ENCODE data around the gene PAX2. TPM values are rescaled to one million over a fixed set of nuclear protein-coding genes. Genes with fewer than 3 reads are reported as not detected.

The PAX2 gene
- total and polyA plus RNA-seq, 4 donors = not detected

- Histone ChIP-seq H3K36me3 (ENCODE audit: control insufficient read depth in 1 of 2, insufficient read depth in 2 of 2, low read length in 1 of 2) (no peaks in the 10 kb centered on the region), H3K9me3 (ENCODE audit: control insufficient read depth, low read length) (no peaks in the 10 kb centered on the region), H3K4me3 (ENCODE audit: low read length in 2 of 2) (no peak overlapping the region), H3K27me3 (ENCODE audit: control insufficient read depth in 1 of 2, insufficient read depth in 2 of 2, low read length in 1 of 2) (no peaks in the 10 kb centered on the region), H3K27ac (ENCODE audit: low read depth in 1 of 2, low read length in 2 of 2) (no peak overlapping the region), H3K4me1 (ENCODE audit: control insufficient read depth in 1 of 2, insufficient read depth in 2 of 2, low read length in 2 of 2) (no peaks in the 10 kb centered on the region)
- DNase-seq (no peak), ATAC-seq (ENCODE audit: low FRiP score) (no peak)
- 81 to 84% methylated on average over 7 of the region's 7 CpGs for WGBS, 2 donors
- intact Hi-C loops (cut with DNase I) = no loop called here
Measured at GRCh38 chr10:100736809-100737354, 8.5 kb upstream of the PAX2 start.

- DNase-seq = no peak
Measured at GRCh38 chr10:100737355-100738054, 7.9 kb upstream of the PAX2 start.

GRCh38 chr10:100738055-100738827, 7.1 kb upstream of the PAX2 start:
- Histone ChIP-seq H3K36me3 (ENCODE audit: control insufficient read depth in 1 of 2, insufficient read depth in 2 of 2, low read length in 1 of 2) (no peaks in the 10 kb centered on the region), H3K4me3 (ENCODE audit: low read length in 2 of 2) (no peak overlapping the region), H3K9me3 (ENCODE audit: control insufficient read depth, low read length) (no peaks in the 10 kb centered on the region), H3K4me1 (ENCODE audit: control insufficient read depth in 1 of 2, insufficient read depth in 2 of 2, low read length in 2 of 2) (no peaks in the 10 kb centered on the region), H3K27ac (ENCODE audit: low read depth in 1 of 2, low read length in 2 of 2) (no peak overlapping the region), H3K27me3 (ENCODE audit: control insufficient read depth in 1 of 2, insufficient read depth in 2 of 2, low read length in 1 of 2) (no peaks in the 10 kb centered on the region)
- WGBS, 2 donors = 13 to 14% methylated on average over 18 to 21 of the region's 21 CpGs
- intact Hi-C loops (cut with DNase I) = no loop called here
- DNase-seq = no peak
- no peak for ATAC-seq (ENCODE audit: low FRiP score)

More at GRCh38 chr10:100737355-100738054, 7.9 kb upstream of the PAX2 start:
- ATAC-seq (ENCODE audit: low FRiP score) = no peak
- H3K4me1 ChIP-seq (ENCODE audit: control insufficient read depth in 1 of 2, insufficient read depth in 2 of 2, low read length in 2 of 2) = no peaks in the 10 kb centered on the region
- H3K4me3 ChIP-seq (ENCODE audit: low read length in 2 of 2) = no peak overlapping the region
- intact Hi-C loops (cut with DNase I) = no loop called here
- H3K9me3 ChIP-seq (ENCODE audit: control insufficient read depth, low read length) = no peaks in the 10 kb centered on the region
- H3K36me3 ChIP-seq (ENCODE audit: control insufficient read depth in 1 of 2, insufficient read depth in 2 of 2, low read length in 1 of 2) = no peaks in the 10 kb centered on the region
- H3K27me3 ChIP-seq (ENCODE audit: control insufficient read depth in 1 of 2, insufficient read depth in 2 of 2, low read length in 1 of 2) = no peaks in the 10 kb centered on the region
- 6 to 8% methylated on average over 47 to 51 of the region's 51 CpGs for WGBS, 2 donors
- H3K27ac ChIP-seq (ENCODE audit: low read depth in 1 of 2, low read length in 2 of 2) = no peak overlapping the region

GRCh38 chr10:100739517-100740368, 5.6 kb upstream of the PAX2 start:
- Histone ChIP-seq H3K36me3 (ENCODE audit: control insufficient read depth in 1 of 2, insufficient read depth in 2 of 2, low read length in 1 of 2) (no peaks in the 10 kb centered on the region), H3K4me1 (ENCODE audit: control insufficient read depth in 1 of 2, insufficient read depth in 2 of 2, low read length in 2 of 2) (no peaks in the 10 kb centered on the region), H3K27ac (ENCODE audit: low read depth in 1 of 2, low read length in 2 of 2) (no peak overlapping the region), H3K4me3 (ENCODE audit: low read length in 2 of 2) (no peak overlapping the region), H3K27me3 (ENCODE audit: control insufficient read depth in 1 of 2, insufficient read depth in 2 of 2, low read length in 1 of 2) (no peaks in the 10 kb centered on the region), H3K9me3 (ENCODE audit: control insufficient read depth, low read length) (no peaks in the 10 kb centered on the region)
- ATAC-seq (ENCODE audit: low FRiP score) (no peak), DNase-seq (no peak)
- WGBS, 2 donors = 2 to 3% methylated on average over 43 to 56 of the region's 56 CpGs
- intact Hi-C loops (cut with DNase I) = no loop called here

GRCh38 chr10:100740476-100741377, 4.7 kb upstream of the PAX2 start:
- Histone ChIP-seq H3K9me3 (ENCODE audit: control insufficient read depth, low read length) (no peaks in the 10 kb centered on the region), H3K4me1 (ENCODE audit: control insufficient read depth in 1 of 2, insufficient read depth in 2 of 2, low read length in 2 of 2) (no peaks in the 10 kb centered on the region), H3K36me3 (ENCODE audit: control insufficient read depth in 1 of 2, insufficient read depth in 2 of 2, low read length in 1 of 2) (no peaks in the 10 kb centered on the region), H3K4me3 (ENCODE audit: low read length in 2 of 2) (no peak overlapping the region), H3K27me3 (ENCODE audit: control insufficient read depth in 1 of 2, insufficient read depth in 2 of 2, low read length in 1 of 2) (no peaks in the 10 kb centered on the region), H3K27ac (ENCODE audit: low read depth in 1 of 2, low read length in 2 of 2) (no peak overlapping the region)
- DNase-seq (no peak), ATAC-seq (ENCODE audit: low FRiP score) (no peak)
- 14 to 16% methylated on average over 16 of the region's 16 CpGs for WGBS, 2 donors
- intact Hi-C loops (cut with DNase I) = no loop called here

- H3K27ac ChIP-seq (ENCODE audit: low read depth in 1 of 2, low read length in 2 of 2) = no peak overlapping the region
- intact Hi-C loops (cut with DNase I) = loop anchor here in 1 of 2 donors (2.0 kb wide), 1 partner anchor 67 kb away; no protein-coding TSS in a partner anchor
- DNase-seq (no peak), ATAC-seq (ENCODE audit: low FRiP score) (no peak)
- no peak overlapping the region for H3K4me3 ChIP-seq (ENCODE audit: low read length in 2 of 2)
- no peaks in the 10 kb centered on the region for H3K9me3 ChIP-seq (ENCODE audit: control insufficient read depth, low read length)
- H3K4me1 ChIP-seq (ENCODE audit: control insufficient read depth in 1 of 2, insufficient read depth in 2 of 2, low read length in 2 of 2) = no peaks in the 10 kb centered on the region
- 4% methylated on average over 30 to 32 of the region's 32 CpGs for WGBS, 2 donors
- H3K36me3 ChIP-seq (ENCODE audit: control insufficient read depth in 1 of 2, insufficient read depth in 2 of 2, low read length in 1 of 2) = no peaks in the 10 kb centered on the region
- H3K27me3 ChIP-seq (ENCODE audit: control insufficient read depth in 1 of 2, insufficient read depth in 2 of 2, low read length in 1 of 2) = no peaks in the 10 kb centered on the region
Measured at GRCh38 chr10:100741378-100742075, 3.9 kb upstream of the PAX2 start.

- H3K9me3 ChIP-seq (ENCODE audit: control insufficient read depth, low read length) = no peaks in the 10 kb centered on the region
- no peaks in the 10 kb centered on the region for H3K4me1 ChIP-seq (ENCODE audit: control insufficient read depth in 1 of 2, insufficient read depth in 2 of 2, low read length in 2 of 2)
- intact Hi-C loops (cut with DNase I) = loop anchor here in 1 of 2 donors (2.0 kb wide), 1 partner anchor 67 kb away; no protein-coding TSS in a partner anchor
- H3K4me3 ChIP-seq (ENCODE audit: low read length in 2 of 2) = no peak overlapping the region
- H3K27ac ChIP-seq (ENCODE audit: low read depth in 1 of 2, low read length in 2 of 2) = no peak overlapping the region
- H3K36me3 ChIP-seq (ENCODE audit: control insufficient read depth in 1 of 2, insufficient read depth in 2 of 2, low read length in 1 of 2) = no peaks in the 10 kb centered on the region
- ATAC-seq (ENCODE audit: low FRiP score) (no peak), DNase-seq (no peak)
- no peaks in the 10 kb centered on the region for H3K27me3 ChIP-seq (ENCODE audit: control insufficient read depth in 1 of 2, insufficient read depth in 2 of 2, low read length in 1 of 2)
- 7 to 8% methylated on average over 35 to 37 of the region's 37 CpGs for WGBS, 2 donors
Measured at GRCh38 chr10:100742076-100742771, 3.2 kb upstream of the PAX2 start.
